Gastrocnemius medialis (tissue), 4 donors: Measurements from ENCODE around the gene SMG6. TPM values are rescaled to one million over a fixed set of nuclear protein-coding genes. Genes with fewer than 3 reads are reported as not detected.

Experiments
- microRNA counts, 2 donors: library from miRNA; unstranded; fragments of <30 nt; microRNA quantifications; one replicate each; lab custom pipeline; 2016
- microRNA-seq, 2 donors: library from miRNA; unstranded; fragments of <30 nt; microRNA quantifications; one replicate each; pipeline ENCODE4, GENCODE V29; 2016; ENCODE audit warnings: borderline replicate concordance in 2 of 2
- total RNA-seq, 4 donors: library from RNA; depleted of rRNA; stranded (reverse); fragments of >200 nt; gene quantifications; one replicate each; pipeline versions ENCODE4 v1.1.0 to v1.2.3, GENCODE V29; 2016

The SMG6 gene
- total RNA-seq, 4 donors from 2014 or later: 20.5 to 27.8 (median 23.0) TPM

MicroRNAs within 50 kb of the gene (microRNA counts, 767-probe panel; counts per million panel counts)
- microRNA hsa-miR-132-3p (lab: Ali Mortazavi, UCI): 7,641 to 7,731 counts per million in 2 donors
- 356 to 448 counts per million in 2 donors for microRNA hsa-miR-212-3p (lab: Ali Mortazavi, UCI)

Small RNA genes lying within 50 kb of the gene (microRNA-seq; reads per million reads assigned to microRNA genes)
- 754 to 942 reads per million in 2 donors for gene MIR132
- gene MIR212: 14.2 to 27.3 reads per million in 2 donors

Other genes starting within 250 kb of the SMG6 start
- gene HIC1, start 248.7 kb downstream of the SMG6 start, total RNA-seq: 1 to 10 TPM; 4.6 to 9.6 (median 6.9) TPM
- 10 to 100 TPM in 2 of 4 donors, 1 to 10 TPM in 2; 3.0 to 20.0 (median 10.7) TPM for gene SRR, start 165 bp upstream of the SMG6 start, total RNA-seq
- 10 to 100 TPM; 76.7 to 94.1 (median 84.7) TPM for gene TSR1, start 32.7 kb upstream of the SMG6 start, total RNA-seq
- gene SGSM2, start 33.7 kb upstream of the SMG6 start, total RNA-seq: 10 to 100 TPM in 2 of 4 donors, 1 to 10 TPM in 2; 6.1 to 20.1 (median 9.6) TPM
- gene MNT, start 97.3 kb upstream of the SMG6 start, total RNA-seq: 1 to 10 TPM; 2.9 to 5.4 (median 4.2) TPM
- gene METTL16, start 208.1 kb upstream of the SMG6 start, total RNA-seq: 10 to 100 TPM; 18.2 to 59.7 (median 25.4) TPM